GM18520 (cell line): Measurements from ENCODE around the gene L3MBTL2.

Experiments
- ATAC-seq: cut with Tn5 transposase; IDR thresholded peaks from one replicate; pipeline ENCODE4 v1.9.1; 2021; ENCODE audit not compliant: unreplicated experiment

L3MBTL2 gene

GRCh38 chr22:41206719-41207118 is 1.6 kb downstream of the L3MBTL2 start:
- ATAC-seq = no peak

DNA sequence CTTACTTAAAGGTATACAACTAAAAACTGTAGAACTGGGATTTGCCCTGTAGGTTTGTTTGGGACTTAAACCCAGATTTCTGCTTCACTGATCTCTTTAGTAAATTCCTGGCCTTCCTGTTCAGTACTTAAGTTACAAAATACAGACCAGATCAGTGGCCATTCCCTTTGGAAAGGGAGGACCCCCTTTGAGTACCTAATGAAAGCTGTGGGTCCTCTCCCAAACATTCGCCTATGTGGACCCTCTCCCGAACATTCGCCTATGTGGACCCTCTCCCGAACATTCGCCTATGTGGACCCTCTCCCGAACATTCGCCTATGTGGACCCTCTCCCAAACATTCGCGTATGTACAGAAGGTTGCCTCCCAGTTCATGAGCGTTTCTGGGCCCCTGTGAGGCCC is 10.3 kb downstream of the L3MBTL2 start:
- ATAC-seq = no peak

DNA sequence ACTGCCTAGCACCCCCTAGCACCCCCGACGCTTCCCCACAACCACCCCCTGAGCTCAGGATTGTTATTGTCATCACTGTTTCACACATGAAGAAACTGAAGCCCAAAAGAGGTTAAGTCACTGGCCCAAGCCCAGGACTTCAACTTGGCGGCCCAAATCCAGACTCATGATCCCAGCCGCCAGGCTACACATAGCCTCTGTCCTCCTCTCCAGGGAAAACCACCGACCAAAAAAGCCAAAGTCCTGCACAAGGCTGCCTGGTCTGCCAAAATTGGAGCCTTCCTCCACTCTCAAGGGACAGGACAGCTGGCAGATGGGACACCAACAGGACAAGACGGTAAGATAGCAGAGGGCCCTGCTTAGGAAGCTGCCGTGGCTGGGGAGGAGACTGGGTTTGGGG is 10.8 kb downstream of the L3MBTL2 start:
- no peak for ATAC-seq

- no peak for ATAC-seq
These were observed 11.9 kb downstream of the L3MBTL2 start for GRCh38 chr22:41216984-41217383.

GRCh38 chr22:41217553-41218157 is 12.5 kb downstream of the L3MBTL2 start:
- ATAC-seq = no peak

GRCh38 chr22:41222846-41223507 is 17.9 kb downstream of the L3MBTL2 start:
- no peak for ATAC-seq

GRCh38 chr22:41223535-41223934 is 18.4 kb downstream of the L3MBTL2 start:
- no peak for ATAC-seq

- ATAC-seq = no peak
These were observed 21.9 kb downstream of the L3MBTL2 start for GRCh38 chr22:41226723-41227655.

GRCh38 chr22:41229215-41229614 is 24.1 kb downstream of the L3MBTL2 start:
- ATAC-seq = no peak

GRCh38 chr22:41229730-41230400 is 24.8 kb downstream of the L3MBTL2 start:
- ATAC-seq = no peak

DNA sequence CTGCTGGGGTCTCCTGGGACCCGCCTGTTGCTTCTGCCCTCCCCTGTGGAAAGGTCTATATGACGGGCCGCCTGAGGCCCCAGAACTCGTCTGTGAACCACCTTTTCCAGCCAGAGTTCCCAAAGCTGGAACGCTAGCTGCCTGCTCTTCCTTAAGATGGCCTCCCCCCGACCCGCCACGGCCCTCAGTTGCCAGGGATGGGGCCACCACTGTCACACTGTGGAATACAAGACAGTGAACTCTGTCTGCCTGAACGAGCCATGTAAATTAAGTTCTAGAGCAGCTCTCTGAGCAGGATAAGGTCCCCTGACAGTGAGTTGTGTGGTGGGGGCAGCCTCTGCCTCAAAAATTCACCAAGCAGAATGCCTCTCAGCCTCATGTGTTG is 25.3 kb downstream of the L3MBTL2 start:
- ATAC-seq = no peak

DNA sequence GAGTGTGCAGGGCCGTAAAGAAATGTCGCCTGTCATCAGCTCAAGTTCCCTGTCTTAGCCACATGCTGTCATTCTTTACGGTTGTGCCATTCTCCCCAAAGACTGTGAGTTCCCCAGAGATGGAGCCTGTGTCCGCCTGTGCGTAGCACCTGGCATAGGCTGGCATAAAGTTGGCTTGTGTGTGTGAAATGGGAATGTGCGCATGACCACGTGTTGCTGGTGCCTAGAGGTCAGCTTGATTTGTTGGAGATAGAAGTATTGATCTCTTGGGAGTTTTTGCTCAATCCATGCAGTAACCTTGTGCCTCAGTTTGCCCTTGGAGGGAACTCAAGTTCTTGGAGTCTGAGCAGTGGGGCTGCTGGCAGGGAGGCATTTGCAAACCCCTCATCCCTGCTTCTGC is 26.3 kb downstream of the L3MBTL2 start:
- ATAC-seq = no peak

DNA sequence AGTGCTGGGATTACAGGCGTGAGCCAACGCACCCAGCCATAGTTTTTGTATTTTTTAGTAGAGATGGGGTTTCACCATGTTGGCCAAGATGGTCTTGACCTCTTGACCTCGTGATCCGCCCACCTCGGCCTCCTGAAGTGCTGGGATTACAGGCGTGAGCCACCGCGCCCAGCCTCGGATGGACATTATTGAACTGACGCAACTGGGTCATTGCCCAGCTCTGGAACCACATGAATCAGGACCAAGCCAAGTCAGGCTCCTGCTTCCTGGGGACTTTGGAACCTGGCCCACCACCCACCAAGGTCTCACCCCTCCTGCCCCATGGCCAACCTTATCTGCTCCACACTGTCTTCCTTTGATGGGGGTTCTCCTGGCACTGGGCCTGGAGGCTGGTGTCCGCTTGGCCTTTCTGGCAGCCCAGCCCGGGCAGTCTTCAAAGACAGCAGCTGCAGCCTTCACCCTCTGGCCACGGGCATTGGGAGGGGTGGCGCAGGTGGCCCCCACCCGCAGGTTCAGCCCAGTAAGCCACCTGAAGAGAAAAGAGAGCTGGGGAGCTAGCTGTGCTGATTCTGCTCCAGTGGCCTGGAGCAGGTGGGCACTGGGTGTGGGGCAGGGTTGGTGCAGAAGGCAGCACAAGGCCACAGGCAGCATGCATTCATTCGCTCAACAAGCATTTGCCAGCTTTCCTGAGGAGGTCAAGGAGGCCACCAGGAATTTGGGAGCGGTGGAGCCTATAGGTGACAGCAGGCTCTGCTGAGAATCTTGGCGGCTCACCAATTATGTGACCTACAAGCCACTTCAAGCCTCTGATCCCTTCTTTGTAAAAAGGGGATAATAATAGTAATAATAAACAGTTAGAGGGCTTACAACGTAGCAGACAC is 29.9 kb downstream of the L3MBTL2 start:
- no peak for ATAC-seq

GRCh38 chr22:41237036-41237706 is 32.1 kb downstream of the L3MBTL2 start:
- no peak for ATAC-seq

GRCh38 chr22:41237707-41238569 is 32.8 kb downstream of the L3MBTL2 start:
- no peak for ATAC-seq

DNA sequence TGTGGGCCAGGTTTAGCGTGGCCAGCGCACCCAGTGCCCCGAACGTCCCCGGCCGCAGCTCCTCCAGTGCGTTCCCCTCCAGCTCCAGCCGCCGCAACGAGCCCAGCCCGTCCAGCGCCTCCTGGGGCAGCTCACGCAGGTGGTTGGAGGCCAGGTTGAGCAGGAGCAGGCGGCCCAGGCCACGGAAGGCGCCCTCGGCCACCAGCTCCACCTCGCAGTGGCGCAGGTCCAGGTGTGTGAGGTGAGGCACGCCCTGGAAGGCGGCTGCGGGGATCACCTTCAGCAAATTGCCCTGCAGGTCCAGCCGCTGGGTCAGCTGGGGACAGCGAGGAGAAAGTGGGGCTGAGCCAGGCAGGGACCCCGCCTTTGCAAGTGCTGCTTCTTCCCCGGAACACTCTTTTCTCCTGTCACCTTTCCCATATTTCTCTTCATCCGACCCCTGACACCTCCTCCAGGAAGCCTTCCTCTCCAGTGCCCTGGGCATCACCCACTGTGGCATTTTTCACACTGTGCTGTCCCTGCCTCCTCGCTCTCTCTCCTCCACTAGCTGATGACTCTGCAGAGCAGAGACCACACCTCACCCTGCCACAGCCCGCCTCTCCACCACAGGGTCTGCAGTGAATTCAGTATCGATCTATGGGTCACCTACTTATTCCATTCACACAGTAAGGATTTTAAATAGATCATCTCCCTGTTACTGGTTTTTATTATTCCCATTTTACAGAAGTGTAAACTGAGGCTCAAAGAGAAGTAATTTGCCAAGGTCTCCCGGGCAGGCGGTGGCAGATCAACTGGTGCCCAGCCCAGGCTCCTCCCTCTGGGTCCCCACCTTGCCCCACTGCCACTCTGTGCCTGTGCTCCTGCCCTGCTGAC is 33.7 kb downstream of the L3MBTL2 start:
- no peak for ATAC-seq

GRCh38 chr22:41239443-41240128 is 34.5 kb downstream of the L3MBTL2 start:
- ATAC-seq = no peak
